Right lobe of liver (tissue), 4 donors: ENCODE measurements around the gene ARAP3.

ENCODE experiments used
- CTCF ChIP-seq, 4 donors: fragments of 200-600 bp in 3 of 4; fragments of 450-650 bp in 1 of 4; IDR thresholded peaks; one replicate each; pipeline versions ENCODE4 v1.5.1 to v1.8.0; 2016 to 2022; ENCODE audit warnings: antibody characterized with exemption in 4 of 4, mild to moderate bottlenecking in 2 of 4
- POLR2A ChIP-seq: fragments of 450-650 bp; IDR thresholded peaks from one replicate; pipeline ENCODE4 v1.6.1; 2017; ENCODE audit warnings: antibody characterized with exemption, mild to moderate bottlenecking
- donor health status: DM: no; HTN: no; CAD: no.
- donor health status: DM: no; HTN: no; CAD: no.
- donor health status: DM: no; HTN: yes; CAD: no.

GRCh38 chr5:141663506-141663905 lies 18.5 kb downstream of the ARAP3 start:
- TF ChIP-seq CTCF (IDR thresholded peaks at IDR 0.05) (no peak), POLR2A (no peak)
